Panc1 (cell line): ENCODE results near the gene CACNA1I. TPM values are rescaled to one million over a fixed set of nuclear protein-coding genes. Genes with fewer than 3 reads are reported as not detected.

Source experiments
- ATAC-seq: fragments of 200-7000 bp; cut with Tn5 transposase; 2 replicates; pipeline ENCODE4 v1.9.1; 2020; ENCODE audit warnings: mild to moderate bottlenecking, moderate library complexity
- BruUV-seq: library from RNA; stranded (reverse); fragments of 400-500 nt; replicated peaks from 2 replicates; lab custom pipeline; 2021; lab: Mats Ljungman, UMichigan
- CTCF ChIA-PET: fragments of 300-600 bp; sonication (Branson Sonifier 250); formaldehyde crosslinking; loops from one replicate; lab custom pipeline; 2022; ENCODE audit warnings: antibody characterized with exemption; lab: Charles Lee
- POLR2A ChIA-PET: fragments of 300-600 bp; sonication (Branson Sonifier 250); formaldehyde crosslinking; loops from one replicate; lab custom pipeline; 2022; ENCODE audit warnings: antibody characterized with exemption; lab: Charles Lee
- DNase-seq: peaks from one replicate; pipeline ENCODE4 v3.0.0-alpha.2; 2010; ENCODE audit warnings: low read depth, low spot score
- H3K27ac ChIP-seq: 2 replicates; pipeline ENCODE4 v1.5.1; 2011; ENCODE audit warnings: mild to moderate bottlenecking, low read length, inconsistent platforms
- H3K27me3 ChIP-seq: fragments of 200-500 bp; sonication (Bioruptor generic); 2 replicates; pipeline ENCODE4 v1.6.0; 2014; ENCODE audit warnings: low read length, inconsistent platforms; ENCODE audit not compliant: control insufficient read depth, insufficient read depth
- H3K36me3 ChIP-seq: fragments of 200-500 bp; sonication (Bioruptor generic); 2 replicates; pipeline ENCODE4 v1.5.1; 2014; ENCODE audit warnings: inconsistent platforms, mild to moderate bottlenecking, low read length, moderate library complexity; ENCODE audit not compliant: control insufficient read depth, insufficient read depth
- H3K4me1 ChIP-seq: 2 replicates; pipeline ENCODE4 v1.5.1; 2011; ENCODE audit warnings: inconsistent platforms, mild to moderate bottlenecking, low read length, moderate library complexity; ENCODE audit not compliant: control insufficient read depth, insufficient read depth
- H3K4me3 ChIP-seq, 2 experiments: 2 replicates each; pipeline ENCODE4 v1.5.1; 2011 to 2012; ENCODE audit warnings: low read depth in 2 of 2, low read length in 2 of 2, mild to moderate bottlenecking in 2 of 2, inconsistent platforms in 1 of 2, moderate library complexity in 1 of 2
- H3K9me3 ChIP-seq: fragments of 200-500 bp; sonication (Bioruptor generic); 2 replicates; pipeline ENCODE4 v1.5.1; 2014; ENCODE audit warnings: low read depth, mild to moderate bottlenecking, inconsistent platforms, low read length, moderate library complexity; ENCODE audit not compliant: control insufficient read depth, insufficient read depth
- CTCF ChIP-seq: fragments of 450-650 bp; IDR thresholded peaks from 2 replicates; pipeline ENCODE4 v1.5.1; 2017; ENCODE audit warnings: mild to moderate bottlenecking
- POLR2AphosphoS5 ChIP-seq: IDR thresholded peaks from 2 replicates; pipeline ENCODE4 v1.6.1; 2012; ENCODE audit warnings: mild to moderate bottlenecking, low read depth, low read length, moderate library complexity
- REST ChIP-seq, 2 experiments: IDR thresholded peaks; 2 replicates each; pipeline ENCODE4 v1.6.1; 2011 to 2012; ENCODE audit warnings: low read depth in 2 of 2, control low read depth in 1 of 2, low read length in 1 of 2, mild to moderate bottlenecking in 1 of 2, moderate library complexity in 1 of 2; ENCODE audit not compliant: insufficient read depth in 1 of 2
- SIN3A ChIP-seq: IDR thresholded peaks from 2 replicates; pipeline ENCODE4 v1.6.1; 2012; ENCODE audit warnings: low read depth, mild to moderate bottlenecking, low read length, moderate library complexity, borderline replicate concordance; ENCODE audit not compliant: insufficient read depth
- TCF7L2 ChIP-seq: IDR thresholded peaks from 2 replicates; pipeline ENCODE4 v1.6.1; 2011; ENCODE audit warnings: mild to moderate bottlenecking, low read depth, low read length, inconsistent platforms
- in situ Hi-C: cut with HindIII; loops from 2 replicates; pipeline ENCODE4 v1.10.0; 2016; ENCODE audit warnings: low sequenced_read_pairs, low pct_unique_long_range_greater_than_20kb
- intact Hi-C: fragments of 100-400 bp; cut with micrococcal nuclease; formaldehyde crosslinking; loops from one replicate; pipeline ENCODE4 v1.10.0; 2022; ENCODE audit not compliant: unreplicated experiment
- total RNA-seq: library from RNA; stranded (reverse); gene quantifications from one replicate; pipeline ENCODE4 v1.2.1, GENCODE V29; 2021; ENCODE audit not compliant: unreplicated experiment

The CACNA1I gene
- total RNA-seq, 1 experiment from 2014 or later: 0.23 TPM

GRCh38 chr22:39710380-39711150 lies 140.0 kb downstream of the CACNA1I start:
- no peaks in the 10 kb centered on the region for H3K27me3 ChIP-seq
- ChIA-PET CTCF (no interaction called here), POLR2A (interaction anchor here (0.5 kb wide), 1 partner anchor 394 kb away, joined by 3 read pairs; no protein-coding TSS in a partner anchor)
- H3K36me3 ChIP-seq: no peaks in the 10 kb centered on the region
- H3K9me3 ChIP-seq: no peaks in the 10 kb centered on the region
- intact Hi-C loops (no loop called here), in situ Hi-C loops (no loop called here)
- H3K4me1 ChIP-seq: no peaks in the 10 kb centered on the region
- no peak overlapping the region for H3K27ac ChIP-seq
- ATAC-seq: no peak
- DNase-seq: no peak
- no peak overlapping the region for H3K4me3 ChIP-seq
- no TSS peak for BruUV-seq
- TF ChIP-seq POLR2AphosphoS5: no peak
- no peak for TF ChIP-seq TCF7L2
- no peak for TF ChIP-seq SIN3A
- no peak for TF ChIP-seq CTCF
- TF ChIP-seq REST (IDR thresholded peaks at IDR 0.05; ENCODE audit: insufficient read depth in 1 of 2, low read depth in 2 of 2, low read length in 1 of 2): no peak

- in situ Hi-C loops: no loop called here
Observed at GRCh38 chr22:39712081-39712480, 141.5 kb downstream of the CACNA1I start.

More at GRCh38 chr22:39712081-39712480, 141.5 kb downstream of the CACNA1I start:
- Histone ChIP-seq H3K27me3 (no peaks in the 10 kb centered on the region), H3K4me3 (no peak overlapping the region), H3K9me3 (no peaks in the 10 kb centered on the region), H3K27ac (no peak overlapping the region), H3K36me3 (no peaks in the 10 kb centered on the region), H3K4me1 (no peaks in the 10 kb centered on the region)
- TF ChIP-seq SIN3A (no peak), TCF7L2 (no peak), REST (IDR thresholded peaks at IDR 0.05; ENCODE audit: insufficient read depth in 1 of 2, low read depth in 2 of 2, low read length in 1 of 2) (no peak), POLR2AphosphoS5 (no peak), CTCF (no peak)
- ATAC-seq (no peak), DNase-seq (no peak)
- ChIA-PET CTCF (no interaction called here), POLR2A (no interaction called here)
- BruUV-seq: no TSS peak
- intact Hi-C loops: no loop called here
